MCF 10A (cell line): ENCODE data around the gene ITGAE. TPM values are rescaled to one million over a fixed set of nuclear protein-coding genes. Genes with fewer than 3 reads are reported as not detected.
"Not testable (repeated sequence)": the region's sequence is repeated elsewhere in the genome, so short reads cannot be mapped to it uniquely, and the experiment has no call there.

Source experiments
- BruUV-seq: library from RNA; stranded (reverse); fragments of 400-500 nt; replicated peaks from 2 replicates; lab custom pipeline; 2021; lab: Mats Ljungman, UMichigan
- CTCF ChIA-PET: fragments of 300-600 bp; sonication (Branson Sonifier 250); formaldehyde crosslinking; extraction: SDS; loops from one replicate; lab custom pipeline; 2021; ENCODE audit warnings: antibody characterized with exemption, inconsistent platforms; lab: Yijun Ruan, JAX
- POLR2A ChIA-PET: fragments of 300-600, 350-650 bp; sonication (Branson Sonifier 250); formaldehyde crosslinking; extraction: SDS; loops from one replicate; lab custom pipeline; 2020; ENCODE audit warnings: antibody characterized with exemption, inconsistent platforms; lab: Yijun Ruan, JAX
- DNase-seq: peaks from one replicate; pipeline ENCODE4 v3.0.0-alpha.2; 2018; ENCODE audit not compliant: unreplicated experiment
- H3K27ac Mint-ChIP-seq: one replicate; pipeline ENCODE4 v1.8.0; 2022; ENCODE audit warnings: mild to moderate bottlenecking, low read depth, mixed read lengths; ENCODE audit not compliant: unreplicated experiment
- H3K27me3 Mint-ChIP-seq: one replicate; pipeline ENCODE4 v1.8.0; 2022; ENCODE audit warnings: mixed read lengths; ENCODE audit not compliant: insufficient read depth, unreplicated experiment
- H3K36me3 Mint-ChIP-seq: one replicate; pipeline ENCODE4 v1.8.0; 2022; ENCODE audit warnings: mild to moderate bottlenecking, moderate library complexity, mixed read lengths; ENCODE audit not compliant: insufficient read depth, unreplicated experiment
- H3K4me1 Mint-ChIP-seq: one replicate; pipeline ENCODE4 v1.8.0; 2022; ENCODE audit warnings: mixed read lengths; ENCODE audit not compliant: insufficient read depth, unreplicated experiment
- H3K4me3 Mint-ChIP-seq: one replicate; pipeline ENCODE4 v1.8.0; 2022; ENCODE audit warnings: mild to moderate bottlenecking, moderate library complexity, mixed read lengths; ENCODE audit not compliant: unreplicated experiment
- H3K9me3 Mint-ChIP-seq: one replicate; pipeline ENCODE4 v1.8.0; 2022; ENCODE audit warnings: mixed read lengths; ENCODE audit not compliant: unreplicated experiment
- CTCF ChIP-seq: fragments of 200-600 bp; IDR thresholded peaks from one replicate; pipeline ENCODE4 v1.8.0; 2022; ENCODE audit warnings: antibody characterized with exemption, mild to moderate bottlenecking; ENCODE audit not compliant: unreplicated experiment
- intact Hi-C: fragments of 100-400 bp; cut with micrococcal nuclease; formaldehyde crosslinking; loops from 2 replicates; pipeline ENCODE4 v1.14.1; 2022
- total RNA-seq: library from RNA; stranded (reverse); gene quantifications from 2 replicates; pipeline ENCODE4 v1.2.3, GENCODE V29; 2022

The ITGAE gene
- total RNA-seq, 1 experiment from 2014 or later, result 26.6 TPM

GRCh38 chr17:3735515-3735914 lies 65.5 kb downstream of the ITGAE start:
- Mint-ChIP-seq H3K4me1 (peaks cover 21% of the 10 kb centered on the region), H3K27ac (no peak overlapping the region), H3K4me3 (no peak overlapping the region), H3K9me3 (no peaks in the 10 kb centered on the region), H3K36me3 (no peaks in the 10 kb centered on the region), H3K27me3 (no peaks in the 10 kb centered on the region)
- intact Hi-C loops, result loop anchor here (10.0 kb wide), 1 partner anchor 339 kb away; no protein-coding TSS in a partner anchor
- BruUV-seq, result no TSS peak
- no peak for TF ChIP-seq CTCF
- ChIA-PET CTCF (interaction anchor here (0.6 to 7.6 kb wide), 11 partner anchors 9 to 686 kb away, joined by 3 to 129 read pairs (median 4); partner anchors contain the start of genes ITGAE and NCBP3), POLR2A (interaction anchor here (1.0 to 1.5 kb wide), 2 partner anchors 22 to 39 kb away, joined by 3 read pairs; partner anchors contain the start of gene P2RX5)
- DNase-seq, result no peak

- H3K4me3 Mint-ChIP-seq, H3K9me3 Mint-ChIP-seq, BruUV-seq, DNase-seq, H3K36me3 Mint-ChIP-seq, H3K27ac Mint-ChIP-seq, H3K27me3 Mint-ChIP-seq: not testable (repeated sequence)
- H3K4me1 Mint-ChIP-seq, result peaks cover 21% of the 10 kb centered on the region
- intact Hi-C loops, result loop anchor here (10.0 kb wide), 1 partner anchor 340 kb away; no protein-coding TSS in a partner anchor
- POLR2A ChIA-PET, result interaction anchor here (0.9 to 1.5 kb wide), 4 partner anchors 19 to 111 kb away, joined by 3 to 4 read pairs (median 3); partner anchors contain the start of gene P2RX5
- CTCF ChIA-PET, result interaction anchor here (0.6 to 7.6 kb wide), 13 partner anchors 8 to 686 kb away, joined by 3 to 129 read pairs (median 5); partner anchors contain the start of gene NCBP3
Observed at GRCh38 chr17:3734911-3735276, 66.1 kb downstream of the ITGAE start.

- Mint-ChIP-seq H3K36me3 (no peaks in the 10 kb centered on the region), H3K9me3 (no peaks in the 10 kb centered on the region), H3K27me3 (no peaks in the 10 kb centered on the region), H3K27ac (no peak overlapping the region), H3K4me1 (peaks cover 8% of the 10 kb centered on the region), H3K4me3 (no peak overlapping the region)
- DNase-seq, result no peak
- intact Hi-C loops, result loop anchor here (10.0 kb wide), 1 partner anchor 343 kb away; no protein-coding TSS in a partner anchor
- ChIA-PET CTCF (interaction anchor here (0.6 to 1.0 kb wide), 4 partner anchors 10 to 730 kb away, joined by 3 read pairs; no protein-coding TSS in a partner anchor), POLR2A (no interaction called here)
- TF ChIP-seq CTCF, result no peak
- BruUV-seq, result no TSS peak
Observed at GRCh38 chr17:3732210-3732621, 68.8 kb downstream of the ITGAE start.

- no peaks in the 10 kb centered on the region for H3K9me3 Mint-ChIP-seq
- ChIA-PET POLR2A (no interaction called here), CTCF (interaction anchor here (0.7 to 1.2 kb wide), 2 partner anchors 34 to 116 kb away, joined by 5 to 7 read pairs; no protein-coding TSS in a partner anchor)
- no peak overlapping the region for H3K27ac Mint-ChIP-seq
- H3K27me3 Mint-ChIP-seq, result no peaks in the 10 kb centered on the region
- intact Hi-C loops, result loop anchor here (10.0 kb wide), 1 partner anchor 344 kb away; no protein-coding TSS in a partner anchor
- TF ChIP-seq CTCF, result no peak
- H3K4me3 Mint-ChIP-seq, result no peak overlapping the region
- no peaks in the 10 kb centered on the region for H3K36me3 Mint-ChIP-seq
- no peak for DNase-seq
- no TSS peak for BruUV-seq
- H3K4me1 Mint-ChIP-seq, result peaks cover 4% of the 10 kb centered on the region
Observed at GRCh38 chr17:3730881-3731429, 70.0 kb downstream of the ITGAE start.
